HG03159 (cell line): ENCODE results near the gene HOXB1.
"Not testable (repeated sequence)": the region's sequence is repeated elsewhere in the genome, so short reads cannot be mapped to it uniquely, and the experiment has no call there.

Source experiments
- ATAC-seq: cut with Tn5 transposase; IDR thresholded peaks from one replicate; pipeline ENCODE4 v1.9.1; 2021; ENCODE audit warnings: mild to moderate bottlenecking, moderate library complexity; ENCODE audit not compliant: unreplicated experiment

The HOXB1 gene

GRCh38 chr17:48523010-48523409 is 7.8 kb downstream of the HOXB1 start:
- ATAC-seq = no peak

GRCh38 chr17:48522031-48522653 is 8.7 kb downstream of the HOXB1 start:
- no peak for ATAC-seq

DNA sequence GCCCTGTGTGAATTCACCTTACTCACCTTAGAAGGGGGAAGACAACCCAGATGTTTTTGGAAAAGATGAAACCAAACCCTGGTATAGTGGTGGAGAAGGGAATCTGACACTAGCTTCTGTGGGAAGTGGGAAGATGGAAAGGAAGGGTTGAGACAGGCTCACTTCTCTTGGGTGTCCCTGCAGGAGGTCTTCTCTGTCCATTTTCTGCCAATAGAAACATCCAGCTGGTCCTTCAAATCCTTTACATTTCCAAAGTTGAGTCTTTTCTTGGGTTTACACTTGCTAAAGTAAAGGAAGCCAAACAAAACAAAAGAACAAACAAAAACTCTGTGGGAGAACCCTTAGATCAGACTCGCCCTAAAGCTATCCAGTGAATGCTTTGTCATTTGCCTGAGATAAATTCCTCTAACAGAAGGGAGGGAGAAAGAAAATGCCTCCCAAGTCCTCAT is 10.2 kb downstream of the HOXB1 start:
- ATAC-seq = no peak

DNA sequence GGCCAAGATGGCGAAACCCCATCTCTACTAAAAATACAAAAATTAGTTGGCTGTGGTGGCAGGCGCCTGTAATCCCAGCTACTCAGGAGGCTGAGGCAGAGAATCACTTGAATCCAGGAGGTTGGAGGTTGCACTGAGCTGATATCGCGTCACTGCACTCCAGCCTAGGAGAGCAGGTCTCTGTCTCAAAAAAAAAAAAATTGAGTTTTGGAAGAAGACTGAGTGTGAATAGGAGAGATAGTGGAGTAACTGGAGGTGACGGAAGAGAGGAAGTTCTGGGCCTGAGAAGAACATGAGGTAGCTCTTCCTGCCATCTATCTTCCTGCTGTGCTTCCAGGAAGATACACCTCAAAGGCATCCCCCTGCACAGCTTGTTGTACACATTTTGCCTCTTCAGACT is 11.4 kb downstream of the HOXB1 start:
- no peak for ATAC-seq

DNA sequence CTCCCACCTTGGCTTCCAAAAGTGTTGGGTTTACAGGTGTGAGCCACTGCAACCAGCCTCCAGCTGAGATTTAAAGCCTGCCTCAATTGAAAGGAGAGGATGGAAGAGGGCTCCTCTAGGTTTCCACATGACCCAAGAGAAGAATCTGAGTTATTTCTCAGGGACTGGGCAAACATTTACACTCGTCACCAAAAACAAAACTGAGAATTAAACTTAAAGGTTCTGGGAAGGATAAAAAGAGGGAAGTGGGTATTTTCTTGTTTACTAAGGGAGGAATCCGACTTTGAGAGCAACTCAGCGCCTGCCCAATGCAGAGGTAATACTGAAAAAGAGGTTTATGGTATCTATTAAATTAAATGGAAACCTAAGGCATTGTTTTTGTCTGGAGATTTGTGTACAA is 13.3 kb downstream of the HOXB1 start:
- no peak for ATAC-seq

- no peak for ATAC-seq
These were observed 14.6 kb downstream of the HOXB1 start for GRCh38 chr17:48515925-48516900.

DNA sequence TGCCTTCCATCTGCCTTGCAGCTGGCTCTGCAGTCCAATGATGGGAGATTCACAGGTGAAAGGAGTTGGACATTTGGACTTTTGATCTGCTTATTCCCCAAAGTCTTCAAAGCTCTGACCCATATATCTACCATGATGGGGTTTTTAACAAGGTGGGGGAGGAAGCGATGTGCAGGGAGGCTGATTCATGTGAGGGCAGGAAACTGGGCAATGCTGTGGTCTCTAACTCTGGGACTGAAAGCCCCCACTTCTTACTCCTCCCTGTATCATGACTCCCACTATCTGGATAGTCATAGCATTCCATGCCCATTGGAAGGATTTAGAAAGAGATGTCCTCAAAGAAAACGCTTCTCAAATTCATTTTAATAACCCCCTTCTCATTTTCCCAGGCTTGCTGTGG is 16.3 kb downstream of the HOXB1 start:
- no peak for ATAC-seq

DNA sequence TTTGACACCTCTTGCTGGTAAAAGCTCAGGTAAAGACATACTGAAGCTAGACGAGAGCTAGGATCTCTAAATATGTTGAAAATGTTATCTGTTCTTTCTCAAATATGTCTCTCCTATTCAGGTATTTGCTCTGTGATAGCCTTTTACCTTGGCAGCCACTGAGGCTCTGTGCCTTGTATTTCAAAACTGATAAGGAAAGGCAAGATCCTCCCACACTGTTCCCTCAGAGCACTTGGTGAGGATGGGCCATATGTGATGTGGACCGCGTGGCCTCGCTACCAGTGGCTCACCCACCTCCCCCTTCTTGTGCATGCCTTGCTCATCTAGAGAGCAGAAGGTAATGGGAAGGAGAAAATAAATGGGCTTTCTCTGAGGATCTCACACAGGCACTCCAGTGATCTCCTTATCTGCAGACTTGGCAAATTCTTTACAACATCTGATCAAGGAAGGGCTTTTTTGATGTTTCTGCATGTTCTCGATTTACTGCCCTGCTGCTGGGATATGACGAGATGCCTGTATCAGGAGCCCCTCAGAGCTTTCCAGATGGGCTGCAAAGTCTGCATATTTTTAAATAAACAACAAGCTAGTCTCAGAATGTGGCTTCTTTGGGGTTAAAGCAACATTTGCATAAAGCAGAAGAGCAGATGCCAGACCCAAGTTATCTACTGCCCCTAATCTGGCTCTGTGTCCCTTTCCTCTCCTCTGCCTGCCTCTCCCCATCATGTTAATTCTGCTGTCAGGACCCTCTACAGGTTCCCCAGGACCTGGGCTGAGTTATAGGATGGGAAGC is 16.9 kb downstream of the HOXB1 start:
- ATAC-seq = no peak

- no peak for ATAC-seq
These were observed 17.7 kb downstream of the HOXB1 start for GRCh38 chr17:48513097-48513496.

DNA sequence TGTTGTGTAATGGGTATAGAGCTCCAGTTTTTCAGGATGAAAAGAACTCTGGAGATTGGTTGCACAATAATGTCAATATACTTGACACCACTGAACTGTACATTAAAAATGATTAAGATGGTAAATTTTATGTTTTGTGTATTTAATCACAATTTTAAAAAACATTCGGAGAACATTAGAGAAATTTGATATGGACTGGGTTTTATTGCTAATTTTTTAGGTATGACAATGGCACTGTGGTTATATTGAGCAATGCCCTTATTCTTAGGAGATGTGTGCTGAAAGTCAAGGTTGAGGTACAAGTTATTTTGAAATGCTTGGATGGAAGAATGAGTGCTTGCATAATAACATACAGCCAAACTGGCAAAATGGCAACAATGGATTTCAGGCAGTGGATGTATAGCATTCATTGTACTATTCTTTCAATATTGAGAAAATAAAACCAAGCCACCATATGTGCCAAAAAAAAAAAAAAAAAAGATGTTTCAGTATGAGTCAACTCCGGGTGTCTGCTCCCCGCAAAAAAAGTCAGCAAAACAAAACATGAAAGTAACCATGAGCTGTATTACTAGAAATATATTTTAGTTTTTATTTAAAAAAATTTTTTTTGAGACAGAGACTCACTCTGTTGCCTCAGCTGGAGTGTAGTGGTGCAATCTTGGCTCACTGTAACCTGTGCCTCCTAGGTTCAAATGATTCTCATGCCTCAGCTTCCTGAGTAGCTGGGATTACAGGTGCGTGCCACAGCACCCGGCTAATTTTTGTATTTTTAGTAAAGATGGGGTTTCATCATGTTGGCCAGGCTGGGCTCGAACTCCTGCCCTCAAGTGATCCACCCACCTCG is 19.8 kb downstream of the HOXB1 start:
- peak; percentile 52 for ATAC-seq

- no peak for ATAC-seq
These were observed 20.4 kb downstream of the HOXB1 start for GRCh38 chr17:48510381-48510760.

DNA sequence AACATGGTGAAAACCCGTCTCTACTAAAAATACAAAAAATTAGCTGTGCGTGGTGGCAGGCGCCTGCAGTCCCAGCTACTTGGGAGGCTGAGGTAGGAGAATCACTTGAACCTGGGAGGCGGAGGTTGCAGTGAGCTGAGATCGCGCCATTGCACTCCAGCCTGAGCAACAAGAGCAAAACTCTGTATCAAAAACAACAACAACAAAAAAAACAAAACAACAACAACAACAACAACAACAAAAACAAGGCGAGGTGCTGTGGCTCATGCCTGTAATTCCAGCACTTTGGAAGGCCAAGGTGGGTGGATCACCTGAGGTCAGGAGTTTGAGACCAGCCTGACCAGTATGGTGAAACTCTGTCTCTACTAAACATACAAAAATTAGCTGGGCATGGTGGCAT is 21.1 kb downstream of the HOXB1 start:
- ATAC-seq = not testable (repeated sequence)

DNA sequence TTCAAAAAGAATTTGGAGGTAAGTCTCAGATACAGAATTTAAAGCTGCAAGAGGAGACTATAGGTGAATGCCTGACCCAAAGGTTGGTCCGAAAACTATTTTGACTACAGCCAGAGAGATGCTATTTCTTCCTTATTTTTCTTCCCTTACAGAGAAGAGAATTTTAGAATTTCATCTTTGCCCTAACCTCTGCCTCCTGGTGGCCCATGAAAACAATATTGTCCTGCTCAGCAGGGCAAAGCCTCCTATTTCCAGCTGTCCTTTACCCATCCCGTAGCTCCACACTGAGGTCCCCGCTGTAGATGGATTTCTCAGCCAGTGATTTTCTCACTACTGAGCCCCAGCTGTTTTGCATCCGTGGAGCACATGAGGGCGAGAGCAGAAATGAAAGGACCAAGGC is 24.6 kb downstream of the HOXB1 start:
- ATAC-seq = no peak

GRCh38 chr17:48505788-48506187 is 25.0 kb downstream of the HOXB1 start:
- peak; percentile 85 for ATAC-seq

- no peak for ATAC-seq
These were observed 25.9 kb downstream of the HOXB1 start for GRCh38 chr17:48504953-48505352.

DNA sequence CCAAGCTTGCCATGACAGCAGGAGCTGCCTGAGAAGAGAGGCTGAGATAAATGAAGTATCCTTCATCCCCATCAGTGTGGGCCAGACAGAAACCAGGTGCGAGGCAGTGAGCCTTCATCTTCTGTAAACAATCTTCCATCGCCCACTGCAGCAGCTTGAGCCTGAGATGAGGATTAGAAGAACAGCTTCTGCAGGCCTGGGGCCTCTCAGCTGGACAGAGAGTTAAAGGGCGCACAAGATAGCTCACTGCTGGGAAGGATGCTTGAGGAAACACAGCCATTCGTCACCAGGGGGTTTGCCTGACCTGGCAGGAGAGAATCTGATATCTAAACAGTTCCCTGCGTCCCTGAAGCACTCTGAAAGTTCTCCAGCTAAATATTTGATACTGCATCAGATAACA is 27.1 kb downstream of the HOXB1 start:
- ATAC-seq = no peak

DNA sequence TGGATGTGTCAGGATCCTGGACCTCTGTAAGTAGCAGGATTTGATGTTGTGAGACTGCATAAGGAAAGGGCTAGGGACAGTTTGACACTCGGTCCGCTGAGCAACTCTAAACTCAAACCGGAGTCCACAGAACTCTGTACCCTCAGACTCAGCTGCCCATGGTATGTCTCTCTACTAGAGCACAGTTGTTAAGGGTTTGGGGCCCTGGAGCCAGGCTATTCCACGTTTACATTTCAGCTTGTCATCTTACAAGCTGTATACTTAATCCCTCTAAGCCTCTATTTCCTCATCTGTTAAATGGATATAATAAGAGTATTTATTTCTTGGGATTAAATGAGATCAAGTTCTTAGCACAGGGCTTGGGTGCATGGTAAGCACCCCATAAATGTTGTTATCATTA is 27.9 kb downstream of the HOXB1 start:
- no peak for ATAC-seq

- ATAC-seq = no peak
These were observed 28.5 kb downstream of the HOXB1 start for GRCh38 chr17:48502312-48502711.

GRCh38 chr17:48500435-48501426 is 30.1 kb downstream of the HOXB1 start:
- no peak for ATAC-seq
